Hepatocyte (in vitro differentiated cells): ENCODE data around the gene EPHB2.

Source experiments
- CTCF ChIP-seq: fragments of 200-600 bp; sonication (generic); IDR thresholded peaks from 2 replicates; pipeline ENCODE4 v1.5.1; 2016; ENCODE audit warnings: antibody characterized with exemption, mild to moderate bottlenecking; ENCODE audit not compliant: poor library complexity
- EZH2 ChIP-seq: fragments of 200-600 bp; sonication (generic); IDR thresholded peaks from 2 replicates; pipeline ENCODE4 v1.6.1; 2016; ENCODE audit warnings: antibody characterized with exemption, mild to moderate bottlenecking, borderline replicate concordance
- EZH2phosphoT487 ChIP-seq: fragments of 200-600 bp; sonication (generic); IDR thresholded peaks from one replicate; pipeline ENCODE4 v1.6.1; 2018; ENCODE audit warnings: antibody characterized with exemption, mild to moderate bottlenecking, low read depth, moderate library complexity; ENCODE audit not compliant: unreplicated experiment, severe bottlenecking

GRCh38 chr1:22670352-22670975 is 40.2 kb upstream of the EPHB2 start:
- TF ChIP-seq CTCF: no peak
- TF ChIP-seq EZH2: no peak
- TF ChIP-seq EZH2phosphoT487: no peak
